T-helper 22 cell (primary cell): ENCODE results near the gene DPY19L2.
"Not testable (repeated sequence)": the region's sequence is repeated elsewhere in the genome, so short reads cannot be mapped to it uniquely, and the experiment has no call there.

Source experiments
- DNase-seq: peaks from one replicate; pipeline ENCODE4 v3.0.0-alpha.2; 2020; ENCODE audit warnings: low read depth

DPY19L2 gene

DNA sequence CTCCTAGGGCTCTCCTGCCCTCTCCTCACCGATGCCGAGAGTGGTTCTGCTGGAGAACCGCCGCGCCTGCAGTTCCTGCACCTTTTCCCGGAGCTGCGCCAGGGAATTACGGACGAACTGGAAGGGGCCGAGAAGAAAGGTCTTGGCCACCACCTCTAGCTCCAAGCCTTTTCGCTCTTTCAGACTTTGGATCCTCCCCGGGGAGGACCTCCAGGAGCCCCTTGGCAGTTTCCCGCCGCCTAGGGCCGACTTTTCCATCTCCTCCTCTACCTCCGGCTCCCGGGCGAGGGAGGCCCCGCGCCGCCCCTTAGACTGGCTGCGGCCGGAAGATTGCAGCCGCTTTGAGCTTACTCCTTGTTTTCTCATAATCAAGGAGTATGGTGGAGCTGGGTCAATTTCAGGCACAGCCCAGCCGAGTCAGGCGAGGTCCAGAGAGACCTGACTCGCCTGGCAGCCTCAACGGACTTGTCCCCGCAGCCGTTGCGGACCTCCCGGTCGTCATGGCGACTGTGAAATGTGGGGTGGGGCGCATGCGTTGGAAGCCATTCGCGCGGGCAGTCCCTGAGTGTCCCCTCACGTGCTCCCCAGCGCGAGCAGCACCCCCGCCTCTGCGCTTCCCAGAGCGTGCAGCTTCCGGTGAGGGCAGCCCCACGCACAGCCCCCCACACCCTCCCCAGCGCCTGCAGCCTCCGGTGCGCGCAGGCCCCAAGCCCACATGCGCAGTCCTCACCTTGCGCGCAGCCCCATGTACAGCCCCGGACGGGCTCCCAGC is at the start of gene DPY19L2:
TSS of gene DPY19L2 (minus strand) at position 466 of the 772 bp plus-strand sequence. CDS start at position 366, 100 bp downstream.
- peak; percentile 6 for DNase-seq

DNA sequence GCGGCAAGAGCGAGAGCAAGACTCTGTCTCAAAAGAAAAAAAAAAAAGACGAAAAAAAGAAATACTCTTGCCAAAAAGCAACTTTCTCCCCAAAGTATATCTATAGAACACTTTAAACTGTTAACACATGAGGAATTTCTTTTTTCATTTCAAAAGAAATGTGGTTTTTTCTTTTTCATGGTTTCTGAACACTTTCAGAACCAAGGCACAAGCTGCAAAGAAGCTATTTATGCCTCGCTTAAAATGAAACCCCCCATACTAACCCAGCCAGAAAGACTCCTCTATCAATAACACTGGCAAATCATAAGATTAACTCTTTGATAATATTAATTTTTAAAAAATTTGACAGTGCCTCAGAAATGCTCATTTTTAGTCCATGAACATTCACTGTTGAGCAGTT is 48.6 kb upstream of the DPY19L2 start:
- not testable (repeated sequence) for DNase-seq

DNA sequence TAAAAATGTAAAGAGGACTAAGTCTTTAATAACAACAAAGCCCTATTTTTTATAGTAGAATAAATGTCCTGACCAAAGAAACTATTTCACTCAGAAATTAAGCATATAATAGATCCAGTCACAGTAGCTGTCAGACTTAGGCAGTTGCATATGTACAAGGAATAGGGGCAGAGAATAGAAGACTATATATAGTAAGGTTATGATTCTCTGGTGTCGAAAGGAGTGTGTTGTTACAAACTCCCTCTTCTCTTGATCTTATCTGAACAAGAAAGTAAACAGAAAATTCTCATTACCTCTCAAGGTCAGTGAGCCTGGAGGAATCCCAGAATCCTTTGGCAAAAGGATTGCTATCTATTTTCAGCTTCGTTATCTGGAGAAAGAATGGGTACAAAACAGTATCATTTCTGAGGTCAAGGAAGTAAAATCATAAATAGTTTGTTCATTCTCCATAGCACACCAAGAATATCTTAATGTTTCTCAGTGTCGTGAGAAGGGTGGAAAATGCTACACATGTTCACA is 46.9 kb upstream of the DPY19L2 start:
- DNase-seq, result not testable (repeated sequence)

DNA sequence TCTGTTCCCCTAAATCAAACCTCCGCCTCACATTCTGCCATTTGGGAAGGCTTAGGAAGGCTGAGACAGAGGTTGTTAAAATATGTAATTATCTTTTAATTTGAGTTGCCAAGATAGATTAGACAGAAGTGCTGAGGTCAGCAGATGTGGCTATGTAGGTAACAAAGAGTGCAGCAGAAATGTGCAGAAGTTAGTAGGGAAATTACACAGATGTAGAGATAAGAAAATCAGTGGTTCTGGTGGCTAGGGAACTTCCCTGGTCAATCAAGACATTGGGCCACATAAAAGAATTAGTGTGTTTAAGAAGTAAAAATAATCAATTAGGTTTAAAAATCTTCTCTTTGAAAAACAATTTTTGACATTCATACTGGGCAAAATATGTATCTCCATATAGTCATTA is 46.1 kb upstream of the DPY19L2 start:
- DNase-seq, result not testable (repeated sequence)

DNA sequence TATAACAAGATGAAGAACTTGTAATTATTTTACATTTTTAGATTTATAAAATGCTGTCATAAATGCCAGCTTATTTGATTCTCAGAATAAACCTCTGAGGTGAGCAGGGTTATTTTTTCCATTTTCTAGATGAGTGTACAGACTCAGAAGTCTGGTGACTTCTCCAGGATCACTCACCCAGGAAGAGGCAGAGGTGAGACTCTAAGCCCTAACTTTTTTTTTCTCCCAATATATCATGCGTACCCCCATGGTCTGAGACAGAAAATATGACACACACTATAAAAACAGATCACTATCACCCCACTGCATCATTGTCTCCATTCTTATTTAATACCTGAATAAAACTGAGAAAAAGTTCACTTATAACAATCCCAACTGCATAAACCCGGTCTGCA is 45.4 kb upstream of the DPY19L2 start:
- DNase-seq, result not testable (repeated sequence)

DNA sequence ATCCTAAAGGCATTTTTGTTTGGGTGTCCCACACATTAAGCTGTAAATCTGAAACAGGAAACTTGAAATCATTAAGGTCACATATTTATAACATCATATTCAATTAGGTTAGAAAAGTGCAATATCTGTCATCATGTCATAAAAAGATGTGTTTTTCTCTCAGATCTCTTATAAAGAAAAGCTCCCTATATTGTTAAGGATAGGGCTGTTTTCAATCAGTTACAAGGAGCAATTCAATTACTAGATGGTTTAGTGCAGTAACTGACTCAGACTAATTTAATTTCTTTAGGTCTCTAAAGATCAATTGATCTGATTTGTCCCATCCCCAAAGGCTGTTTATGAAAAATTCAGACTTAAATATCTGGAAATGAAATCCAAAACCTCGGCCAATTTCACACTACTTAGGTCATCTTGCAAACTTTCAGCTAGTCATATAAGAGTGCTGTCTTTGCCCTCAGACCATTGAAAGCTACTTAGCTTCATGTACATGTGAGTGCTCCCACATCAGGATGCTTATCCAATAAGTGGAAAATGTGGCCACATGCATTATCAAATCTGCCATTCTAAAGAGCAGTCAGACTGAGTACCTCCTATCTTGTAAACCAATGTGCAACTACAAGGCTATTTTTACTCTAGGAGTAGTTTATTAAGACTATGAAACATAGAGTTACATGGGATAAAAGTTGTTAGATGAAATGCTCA is 44.8 kb upstream of the DPY19L2 start:
- not testable (repeated sequence) for DNase-seq

DNA sequence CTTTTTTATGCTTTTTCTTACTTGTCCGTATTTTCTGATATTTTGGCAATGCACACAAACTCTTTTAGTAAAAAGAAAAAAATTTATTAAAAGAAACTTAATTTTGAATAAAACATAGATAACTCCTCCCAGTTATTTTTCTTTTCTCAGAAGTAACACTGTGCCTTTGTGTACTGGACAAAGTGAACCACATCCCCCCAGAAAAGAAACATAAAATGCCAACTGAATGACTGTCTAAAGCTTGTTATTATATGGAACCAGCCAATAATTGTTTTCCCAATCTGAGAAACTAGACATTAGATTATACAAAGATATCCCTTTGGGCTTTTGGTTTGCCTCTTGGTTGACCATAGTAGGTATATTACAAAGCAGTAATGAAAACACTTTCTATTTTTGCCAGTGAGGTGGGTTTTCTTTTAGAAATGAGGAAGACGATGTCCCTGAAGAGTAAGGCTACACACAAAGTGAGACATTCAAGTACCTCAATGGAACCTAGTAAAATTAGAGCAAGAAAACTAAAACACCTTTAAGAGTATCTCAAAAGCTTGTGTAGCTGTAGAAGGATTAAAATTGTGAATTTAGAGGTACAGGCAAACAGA is 44.2 kb upstream of the DPY19L2 start:
- not testable (repeated sequence) for DNase-seq

DNA sequence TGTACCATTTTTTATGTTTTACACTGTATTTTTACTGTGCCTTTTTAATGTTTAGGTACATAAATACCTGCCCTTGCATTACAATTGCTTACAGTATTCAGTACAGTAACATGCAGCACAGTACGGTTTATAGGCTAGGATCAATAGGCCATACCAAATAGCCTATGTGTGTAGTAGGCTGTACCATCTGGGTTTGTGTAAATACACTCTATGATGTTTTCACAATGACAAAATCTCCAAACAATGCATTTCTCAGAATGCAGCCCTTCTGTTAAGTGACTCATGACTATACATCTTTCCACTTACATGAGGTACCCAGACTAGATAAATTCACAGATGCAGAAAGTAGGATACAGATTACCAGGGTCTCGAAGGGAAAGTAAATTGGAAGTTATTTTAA is 43.0 kb upstream of the DPY19L2 start:
- DNase-seq, result not testable (repeated sequence)

DNA sequence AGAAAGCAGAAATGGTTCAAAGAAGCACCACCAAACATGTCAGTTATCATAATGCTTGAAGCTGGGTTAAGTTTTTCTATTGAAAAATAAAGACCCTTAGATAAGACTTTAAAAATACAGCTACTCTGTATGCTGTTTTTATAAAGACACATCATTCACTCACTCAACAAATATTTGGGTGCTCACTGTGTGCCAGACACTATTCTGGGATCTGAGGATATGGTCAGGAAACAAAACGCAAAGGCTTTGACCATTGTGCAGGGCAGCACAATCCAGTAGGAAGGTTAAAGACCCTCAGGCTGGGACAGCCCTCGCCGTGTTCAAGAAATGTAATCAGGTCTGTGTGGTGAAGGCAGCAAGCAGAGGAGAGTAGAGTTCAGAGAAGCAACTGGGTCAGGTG is 38.0 kb upstream of the DPY19L2 start:
- no peak for DNase-seq

DNA sequence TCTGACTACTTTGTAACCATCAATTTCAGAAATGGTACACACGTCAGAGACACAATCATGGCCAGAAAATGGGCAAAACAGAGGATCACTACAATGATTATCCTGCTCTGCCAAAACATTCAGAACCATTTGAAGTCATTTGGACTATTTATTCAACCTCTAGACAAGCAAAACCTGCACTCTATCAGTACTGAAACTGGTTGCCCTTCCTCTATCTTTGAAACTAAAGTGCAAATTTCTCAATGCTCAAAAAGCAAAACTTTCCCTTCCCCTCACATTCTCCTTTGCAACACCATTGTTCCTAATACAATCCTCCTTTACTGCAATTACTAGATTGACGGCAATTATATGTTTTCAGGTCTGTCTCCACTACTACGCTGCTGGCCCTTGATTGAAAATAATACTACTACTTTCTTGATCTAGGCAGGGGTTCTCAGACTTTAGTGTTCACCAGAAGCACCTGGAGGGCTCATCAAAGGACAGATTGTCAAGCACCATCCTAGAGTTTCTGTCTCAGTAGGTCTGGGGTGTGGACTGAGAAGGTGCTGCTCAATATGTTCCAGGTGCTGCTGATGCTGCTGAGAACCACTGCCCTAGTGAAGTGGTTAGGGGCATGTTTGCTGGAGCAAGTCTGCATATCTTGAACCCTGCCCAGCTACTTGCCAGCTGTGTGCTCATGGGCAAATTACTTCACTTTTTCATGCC is 31.5 kb upstream of the DPY19L2 start:
- not testable (repeated sequence) for DNase-seq

DNA sequence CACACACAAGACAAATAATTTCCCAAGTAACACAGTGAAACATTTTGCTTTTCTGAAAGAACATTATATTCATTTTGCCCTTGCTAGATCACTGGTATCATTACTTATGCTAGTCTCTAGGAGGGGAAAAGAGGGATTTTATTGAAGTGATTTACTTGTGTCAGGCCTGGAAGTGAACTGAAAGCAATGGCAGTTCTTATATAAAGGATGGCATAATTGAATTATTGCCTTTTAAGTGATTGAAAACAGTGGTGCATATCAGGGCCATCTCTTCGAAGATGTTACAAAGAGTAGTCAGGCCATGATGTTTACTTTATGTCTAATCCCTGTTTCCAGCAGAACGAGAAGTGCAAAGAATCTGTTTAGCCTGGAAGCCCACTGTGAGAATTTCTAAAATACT is 30.7 kb upstream of the DPY19L2 start:
- DNase-seq, result not testable (repeated sequence)

DNA sequence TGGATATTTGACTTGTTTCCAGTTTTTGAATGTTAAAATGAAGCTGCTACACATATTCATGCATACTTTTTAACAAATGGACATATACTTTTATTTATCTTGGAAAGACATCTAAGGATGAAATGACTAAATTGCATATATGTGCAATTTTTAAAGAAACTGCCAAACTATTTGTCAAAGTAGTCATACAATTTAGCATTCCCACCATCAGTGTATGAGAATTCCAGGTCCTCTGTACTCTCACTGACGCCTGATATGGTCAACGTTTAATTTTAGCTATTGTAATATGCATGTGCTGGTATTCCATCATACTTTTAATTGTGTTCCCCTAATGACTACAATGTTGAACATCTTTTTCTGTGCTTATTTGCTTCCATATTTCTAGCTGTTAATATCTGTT is 22.5 kb upstream of the DPY19L2 start:
- DNase-seq, result not testable (repeated sequence)

DNA sequence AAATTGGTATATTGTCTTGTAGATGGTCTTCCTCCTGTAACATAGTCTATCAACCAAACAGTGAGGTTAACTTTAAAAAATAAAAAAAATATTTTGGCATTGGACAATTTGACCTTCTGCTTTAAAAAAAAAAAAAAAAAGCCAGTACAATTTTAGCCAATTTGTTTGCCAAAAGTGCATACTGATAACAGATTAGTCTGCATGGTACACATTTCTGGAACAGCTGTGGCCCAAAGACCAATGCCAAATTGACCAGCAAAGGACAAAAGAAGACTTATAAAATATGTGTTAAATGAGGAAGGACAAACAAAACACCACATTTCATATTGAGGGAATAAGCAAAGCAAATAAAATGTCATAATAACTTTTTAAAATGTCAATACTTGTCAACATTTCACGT is 20.8 kb upstream of the DPY19L2 start:
- DNase-seq, result not testable (repeated sequence)

DNA sequence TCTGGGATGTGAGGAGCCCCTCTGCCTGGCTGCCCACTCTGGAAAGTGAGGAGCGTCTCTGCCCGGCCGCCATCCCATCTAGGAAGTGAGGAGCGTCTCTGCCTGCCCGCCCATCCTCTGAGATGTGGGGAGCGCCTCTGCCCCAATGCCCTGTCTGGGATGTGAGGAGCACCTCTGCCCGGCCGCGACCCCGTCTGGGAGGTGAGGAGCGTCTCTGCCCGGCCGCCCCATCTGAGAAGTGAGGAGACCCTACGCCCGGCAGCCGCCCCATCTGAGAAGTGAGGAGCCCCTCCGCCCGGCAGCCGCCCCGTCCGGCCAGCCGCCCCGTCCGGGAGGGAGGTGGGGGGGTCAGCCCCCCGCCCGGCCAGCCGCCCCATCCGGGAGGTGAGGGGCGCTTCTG is 18.3 kb upstream of the DPY19L2 start:
- not testable (repeated sequence) for DNase-seq

DNA sequence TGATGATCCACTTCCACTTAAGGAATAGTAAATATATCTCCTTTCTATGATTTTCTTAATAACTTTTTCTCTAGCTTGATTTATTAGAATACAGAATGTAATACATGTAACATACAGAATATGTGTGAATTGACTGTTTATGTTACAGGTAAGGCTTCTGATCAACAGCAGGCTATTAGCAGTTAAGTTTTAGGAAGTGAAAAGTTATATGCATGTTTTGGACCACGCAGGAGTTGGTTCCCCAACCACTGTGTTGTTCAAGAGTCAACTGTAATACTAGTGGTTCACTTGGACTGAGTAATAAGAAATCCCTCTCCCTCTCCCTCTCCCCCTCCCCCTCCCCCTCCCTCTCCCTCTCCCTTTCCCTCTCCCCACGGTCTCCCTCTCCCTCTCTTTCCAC is 17.5 kb upstream of the DPY19L2 start:
- not testable (repeated sequence) for DNase-seq

DNA sequence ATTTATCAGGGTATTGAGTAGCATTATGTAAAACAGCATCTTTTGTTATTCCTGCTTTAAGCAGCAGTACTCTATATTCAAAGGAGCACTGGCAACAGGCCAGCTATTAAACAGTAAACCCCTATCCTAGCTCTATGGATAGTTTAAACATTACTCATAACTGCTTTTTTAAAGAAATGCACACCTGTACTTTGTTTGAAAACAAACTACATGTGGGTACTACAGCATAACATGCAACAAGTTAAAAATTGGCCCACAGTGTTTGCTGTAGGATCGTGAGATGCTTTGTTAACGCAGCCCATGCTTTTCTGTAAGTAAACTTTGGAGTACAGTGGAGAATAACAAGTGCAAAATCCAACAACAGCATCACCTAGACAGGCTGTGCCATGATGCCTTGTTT is 14.3 kb upstream of the DPY19L2 start:
- DNase-seq, result not testable (repeated sequence)

DNA sequence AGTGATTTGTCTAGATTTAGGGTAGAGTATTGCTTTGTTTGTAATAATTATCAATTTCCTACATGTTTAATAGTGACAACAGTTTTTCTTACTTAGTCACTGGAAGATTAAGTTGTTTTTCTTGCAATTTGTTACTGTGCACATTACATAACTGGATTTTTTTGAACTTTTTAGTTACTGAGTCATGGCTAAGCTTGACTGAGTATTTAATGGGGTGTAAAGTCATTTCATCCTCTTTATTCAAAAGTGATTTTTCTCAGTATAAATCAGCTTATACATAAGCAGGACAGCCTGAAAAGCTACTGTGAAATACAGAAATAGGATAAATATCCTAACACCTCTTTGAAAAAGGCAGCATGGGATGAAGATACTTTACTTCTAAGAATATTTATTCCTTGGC is 12.5 kb upstream of the DPY19L2 start:
- not testable (repeated sequence) for DNase-seq

DNA sequence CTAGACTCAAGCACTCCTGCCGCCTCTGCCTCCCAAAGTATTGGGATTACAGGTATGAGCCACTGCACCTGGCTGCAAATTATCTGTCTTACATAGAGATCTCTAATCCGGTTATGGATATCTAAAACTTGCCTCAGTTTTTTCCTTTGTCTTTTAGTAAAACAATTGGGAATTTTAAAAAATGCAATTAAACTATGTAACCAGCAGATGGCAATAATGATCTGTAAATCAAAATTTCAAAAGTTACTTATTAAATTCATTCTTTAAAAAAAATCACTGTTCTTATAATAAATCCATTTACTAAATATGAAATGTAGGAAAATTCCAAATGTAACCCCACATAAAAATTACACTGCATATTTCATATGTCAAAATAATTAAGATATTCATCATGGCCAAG is 4.3 kb upstream of the DPY19L2 start:
- not testable (repeated sequence) for DNase-seq

DNA sequence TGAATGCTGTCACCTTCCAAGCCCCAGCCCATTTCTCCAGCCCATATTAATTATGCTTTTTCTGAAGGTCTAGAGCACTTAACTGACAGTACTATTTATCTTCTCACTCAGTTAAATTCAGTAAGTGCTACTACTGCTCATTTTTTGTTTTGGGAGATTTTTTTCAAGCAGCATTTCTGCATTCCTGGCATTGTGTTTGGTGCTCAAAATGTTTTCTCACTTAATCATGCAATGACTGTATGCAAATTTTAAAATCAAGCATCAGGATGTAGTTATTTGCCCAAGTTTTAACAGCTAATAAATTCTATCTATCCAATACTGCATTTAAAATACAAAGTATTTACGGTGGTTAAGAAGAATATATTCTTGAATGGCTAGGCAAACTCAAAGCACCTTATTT is 1.6 kb upstream of the DPY19L2 start:
- DNase-seq, result not testable (repeated sequence)

DNA sequence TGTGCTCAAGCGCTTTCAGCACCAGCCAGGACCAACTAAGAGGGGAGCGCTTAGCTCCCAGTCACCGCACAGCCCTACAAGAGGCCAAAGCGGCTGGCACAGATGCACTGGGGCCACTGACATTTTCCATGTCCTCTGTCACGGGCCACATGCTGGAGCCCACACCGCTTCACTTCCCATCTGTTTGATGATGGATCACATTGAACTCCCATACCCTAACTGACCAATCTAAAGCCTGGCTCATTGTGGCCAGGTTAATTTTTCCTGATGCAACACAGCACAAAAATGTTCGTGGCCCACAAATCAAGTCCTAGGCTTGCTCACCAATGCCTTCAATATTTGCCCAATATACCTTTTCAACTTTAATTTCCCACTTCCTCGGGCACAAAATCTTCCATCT is 1.1 kb upstream of the DPY19L2 start:
- not testable (repeated sequence) for DNase-seq

DNA sequence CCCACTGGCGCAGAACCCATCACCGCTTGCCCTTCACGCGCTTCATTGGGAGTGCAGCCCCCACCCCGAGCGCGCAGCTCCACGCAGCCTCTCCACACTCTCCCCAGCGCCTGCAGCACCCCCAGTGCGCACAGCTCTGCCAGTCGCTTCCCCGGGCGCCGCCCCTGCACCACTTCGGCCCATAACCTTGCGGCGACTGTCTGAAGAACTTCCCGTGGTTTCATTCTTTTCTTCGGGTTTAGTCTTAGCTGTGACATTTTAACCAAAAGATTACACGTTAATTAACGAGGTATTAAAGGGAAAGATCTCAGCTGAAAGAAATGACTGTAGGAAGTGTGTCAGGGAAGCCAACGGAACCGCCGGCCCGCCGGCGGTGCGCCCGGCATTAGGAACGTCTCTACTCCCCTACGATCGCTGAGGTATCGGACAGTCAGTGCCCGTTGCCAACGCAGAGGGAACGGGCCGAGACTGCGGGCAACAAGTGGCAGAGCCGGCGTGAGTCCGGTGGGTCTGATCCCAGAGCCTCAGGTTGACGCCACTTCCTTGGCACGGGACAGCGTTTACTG is 590 bp upstream of the DPY19L2 start:
- DNase-seq, result not testable (repeated sequence)

DNA sequence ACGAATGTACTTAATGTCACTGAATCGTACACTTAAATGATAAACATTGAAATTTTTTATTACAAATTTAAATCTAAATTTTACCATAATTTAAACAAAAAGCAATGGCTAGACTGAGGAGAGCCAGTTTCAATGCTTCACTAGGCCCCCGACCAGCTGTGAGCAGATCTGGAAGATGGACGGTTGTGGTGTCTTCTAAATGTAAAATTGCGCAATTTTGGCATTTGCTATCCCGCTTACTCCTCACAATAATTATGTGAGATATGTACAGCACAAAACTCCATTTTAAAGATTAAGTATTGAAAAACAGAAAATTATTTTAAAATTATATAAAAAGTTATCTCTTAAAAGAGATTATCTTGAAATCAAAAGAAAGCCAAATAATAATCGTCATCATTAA is 5.3 kb downstream of the DPY19L2 start:
- DNase-seq, result not testable (repeated sequence)
